Cardiac muscle cell (in vitro differentiated cells and primary cell): ENCODE data around the gene OLFM3. TPM values are rescaled to one million over a fixed set of nuclear protein-coding genes. Genes with fewer than 3 reads are reported as not detected.

Experiments used
- DNase-seq, 2 donors: peaks; one replicate each; pipeline versions ENCODE4 v3.0.0 to v3.0.0-alpha.2; 2010 to 2017; ENCODE audit warnings: low read depth in 1 of 2, low spot score in 1 of 2
- H3K27ac ChIP-seq: fragments of 200-600 bp; sonication (generic); 2 replicates; pipeline ENCODE4 v1.5.1; 2016
- H3K27me3 ChIP-seq: fragments of 200-600 bp; sonication (generic); 2 replicates; pipeline ENCODE4 v1.6.0; 2016; ENCODE audit warnings: control low read depth
- H3K36me3 ChIP-seq: fragments of 200-600 bp; sonication (generic); 2 replicates; pipeline ENCODE4 v1.5.1; 2016; ENCODE audit warnings: control low read depth
- H3K4me1 ChIP-seq: fragments of 200-600 bp; sonication (generic); 2 replicates; pipeline ENCODE4 v1.8.1; 2017; ENCODE audit warnings: low read depth, mild to moderate bottlenecking, mixed run types
- H3K4me3 ChIP-seq: fragments of 200-600 bp; sonication (generic); 2 replicates; pipeline ENCODE4 v1.5.1; 2016; ENCODE audit warnings: mild to moderate bottlenecking
- H3K9me3 ChIP-seq: fragments of 200-600 bp; sonication (generic); 2 replicates; pipeline ENCODE4 v1.5.1; 2017; ENCODE audit warnings: low read depth, mild to moderate bottlenecking, control low read depth
- polyA plus RNA-seq: library from polyadenylated mRNA; unstranded; fragments of >200 nt; fragmentation: Nextera tagmentation; extraction: Ambion mirVana; gene quantifications from 2 replicates; pipeline ENCODE4 v1.2.1, GENCODE V29; 2016
- total RNA-seq: library from RNA; depleted of rRNA; stranded (reverse); fragments of >200 nt; gene quantifications from 2 replicates; pipeline ENCODE4 v1.2.3, GENCODE V29; 2016
- TF ChIP-seq, protein P1 (sequence below): IDR thresholded peaks from 2 replicates; pipeline ENCODE4 v1.5.1; 2012; ENCODE audit warnings: low read depth, mild to moderate bottlenecking, low read length

The OLFM3 gene
- total and polyA plus RNA-seq, 2 experiments from 2014 or later = not detected

- no peak for DNase-seq
- TF ChIP-seq, protein P1, sequence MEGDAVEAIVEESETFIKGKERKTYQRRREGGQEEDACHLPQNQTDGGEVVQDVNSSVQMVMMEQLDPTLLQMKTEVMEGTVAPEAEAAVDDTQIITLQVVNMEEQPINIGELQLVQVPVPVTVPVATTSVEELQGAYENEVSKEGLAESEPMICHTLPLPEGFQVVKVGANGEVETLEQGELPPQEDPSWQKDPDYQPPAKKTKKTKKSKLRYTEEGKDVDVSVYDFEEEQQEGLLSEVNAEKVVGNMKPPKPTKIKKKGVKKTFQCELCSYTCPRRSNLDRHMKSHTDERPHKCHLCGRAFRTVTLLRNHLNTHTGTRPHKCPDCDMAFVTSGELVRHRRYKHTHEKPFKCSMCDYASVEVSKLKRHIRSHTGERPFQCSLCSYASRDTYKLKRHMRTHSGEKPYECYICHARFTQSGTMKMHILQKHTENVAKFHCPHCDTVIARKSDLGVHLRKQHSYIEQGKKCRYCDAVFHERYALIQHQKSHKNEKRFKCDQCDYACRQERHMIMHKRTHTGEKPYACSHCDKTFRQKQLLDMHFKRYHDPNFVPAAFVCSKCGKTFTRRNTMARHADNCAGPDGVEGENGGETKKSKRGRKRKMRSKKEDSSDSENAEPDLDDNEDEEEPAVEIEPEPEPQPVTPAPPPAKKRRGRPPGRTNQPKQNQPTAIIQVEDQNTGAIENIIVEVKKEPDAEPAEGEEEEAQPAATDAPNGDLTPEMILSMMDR = no peak
- H3K9me3 ChIP-seq = no peaks in the 10 kb centered on the region
- H3K4me3 ChIP-seq = no peak overlapping the region
- no peaks in the 10 kb centered on the region for H3K4me1 ChIP-seq
- no peaks in the 10 kb centered on the region for H3K36me3 ChIP-seq
- no peaks in the 10 kb centered on the region for H3K27me3 ChIP-seq
- H3K27ac ChIP-seq = no peak overlapping the region
Observed at GRCh38 chr1:101756411-101756810, 240.3 kb downstream of the OLFM3 start.
